Loucy (cell line): Measurements from ENCODE around the gene SLC25A12.

ENCODE experiments used
- EZH2phosphoT487 ChIP-seq: fragments of 200-600 bp; IDR thresholded peaks from 2 replicates; pipeline ENCODE4 v1.6.1; 2018; ENCODE audit warnings: antibody characterized with exemption, mild to moderate bottlenecking, moderate library complexity, borderline replicate concordance
- TF ChIP-seq, protein P1 (sequence below): fragments of 200-600 bp; sonication (generic); conservative IDR thresholded peaks from 2 replicates; pipeline ENCODE4 v1.5.1; 2014; ENCODE audit warnings: mild to moderate bottlenecking, antibody characterized with exemption, low read length

DNA sequence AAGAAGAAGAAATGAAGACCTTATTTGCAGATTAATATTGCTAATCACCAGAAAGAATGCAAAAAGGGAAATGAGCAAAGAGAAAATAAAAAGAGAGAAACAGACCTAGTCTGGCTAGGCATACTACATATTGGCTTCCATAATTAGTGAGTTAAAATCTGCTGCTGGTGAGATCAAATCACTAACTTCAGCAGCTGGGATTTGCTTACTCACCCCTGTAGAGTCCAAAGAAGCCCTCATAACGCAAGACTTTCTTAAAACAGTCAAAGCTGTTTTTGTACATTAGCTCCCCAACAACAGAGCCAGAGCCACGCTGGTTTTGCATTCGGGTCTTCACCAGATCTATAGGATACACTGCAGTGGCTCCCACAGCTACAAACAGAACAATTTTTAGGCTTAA, 80.9 kb downstream of the SLC25A12 start:
- TF ChIP-seq, protein P1, sequence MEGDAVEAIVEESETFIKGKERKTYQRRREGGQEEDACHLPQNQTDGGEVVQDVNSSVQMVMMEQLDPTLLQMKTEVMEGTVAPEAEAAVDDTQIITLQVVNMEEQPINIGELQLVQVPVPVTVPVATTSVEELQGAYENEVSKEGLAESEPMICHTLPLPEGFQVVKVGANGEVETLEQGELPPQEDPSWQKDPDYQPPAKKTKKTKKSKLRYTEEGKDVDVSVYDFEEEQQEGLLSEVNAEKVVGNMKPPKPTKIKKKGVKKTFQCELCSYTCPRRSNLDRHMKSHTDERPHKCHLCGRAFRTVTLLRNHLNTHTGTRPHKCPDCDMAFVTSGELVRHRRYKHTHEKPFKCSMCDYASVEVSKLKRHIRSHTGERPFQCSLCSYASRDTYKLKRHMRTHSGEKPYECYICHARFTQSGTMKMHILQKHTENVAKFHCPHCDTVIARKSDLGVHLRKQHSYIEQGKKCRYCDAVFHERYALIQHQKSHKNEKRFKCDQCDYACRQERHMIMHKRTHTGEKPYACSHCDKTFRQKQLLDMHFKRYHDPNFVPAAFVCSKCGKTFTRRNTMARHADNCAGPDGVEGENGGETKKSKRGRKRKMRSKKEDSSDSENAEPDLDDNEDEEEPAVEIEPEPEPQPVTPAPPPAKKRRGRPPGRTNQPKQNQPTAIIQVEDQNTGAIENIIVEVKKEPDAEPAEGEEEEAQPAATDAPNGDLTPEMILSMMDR = no peak
- TF ChIP-seq EZH2phosphoT487 = no peak
